Measurements from ENCODE around the gene MUC5AC. TPM values are rescaled to one million over a fixed set of nuclear protein-coding genes. Genes with fewer than 3 reads are reported as not detected.
"Not testable (repeated sequence)": the region's sequence is repeated elsewhere in the genome, so short reads cannot be mapped to it uniquely, and the experiment has no call there.

MUC5AC gene
- polyA plus RNA-seq, 1 donor from 2014 or later: not detected

DNA sequence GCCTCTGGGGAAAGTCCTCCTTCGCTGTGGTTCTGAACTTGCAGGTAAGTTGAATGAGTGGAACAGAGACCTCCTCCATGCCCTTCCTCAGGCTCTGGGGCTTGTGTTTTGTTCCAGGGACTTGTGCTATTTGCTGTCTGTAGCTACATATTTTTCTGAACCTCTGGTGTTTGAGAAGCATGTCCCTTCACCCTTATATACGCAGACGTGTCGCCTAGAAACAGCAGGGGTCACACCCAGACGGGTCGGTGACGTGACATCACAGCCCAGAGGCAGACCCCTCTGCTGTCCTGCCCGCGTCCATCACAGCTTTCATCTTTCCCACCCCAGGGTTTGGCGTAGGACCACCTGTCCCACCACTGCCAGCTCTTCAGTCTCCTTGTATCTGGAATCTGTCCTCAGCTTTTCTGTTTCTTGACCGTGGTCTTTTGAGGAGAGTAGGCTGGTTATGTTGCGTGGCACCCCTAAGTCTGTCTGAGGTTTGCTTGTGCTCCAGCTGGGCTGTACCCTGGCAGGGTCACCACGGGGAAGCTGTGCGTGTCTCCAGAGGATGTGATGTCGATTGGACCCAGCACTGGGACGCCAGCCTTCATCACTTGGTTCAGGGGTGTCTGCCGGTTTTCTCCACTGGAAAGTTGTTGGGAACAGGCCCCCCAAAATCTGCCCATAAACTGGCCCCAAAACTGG is 51.8 kb downstream of the MUC5AC start:
- Histone ChIP-seq H3K36me3 (ENCODE audit: insufficient read depth, low read length) (no peaks in the 10 kb centered on the region), H3K4me3 (ENCODE audit: low read length) (no peak overlapping the region), H2AFZ (ENCODE audit: low read depth, low read length) (no peak overlapping the region), H3K9me3 (ENCODE audit: low read length) (peaks cover 8% of the 10 kb centered on the region), H4K20me1 (ENCODE audit: insufficient read depth) (no peaks in the 10 kb centered on the region), H3K27ac (ENCODE audit: low read length) (no peak overlapping the region), H3K4me2 (ENCODE audit: low read length) (no peak overlapping the region), H3K9me2 (ENCODE audit: insufficient read depth, low read length) (no peaks in the 10 kb centered on the region), H3K79me2 (replicated peaks; ENCODE audit: insufficient read depth, low read length) (no peaks in the 10 kb centered on the region), H3K9ac (ENCODE audit: low read length) (no peak overlapping the region), H3F3A (ENCODE audit: insufficient read depth, low read length, poor library complexity, severe bottlenecking) (no peaks in the 10 kb centered on the region), H3K27me3 (ENCODE audit: insufficient read depth, low read depth, low read length) (no peaks in the 10 kb centered on the region)
- TF ChIP-seq SMC3 (conservative IDR thresholded peaks at IDR 0.05; ENCODE audit: poor library complexity): no peak
- TF ChIP-seq, protein P1, sequence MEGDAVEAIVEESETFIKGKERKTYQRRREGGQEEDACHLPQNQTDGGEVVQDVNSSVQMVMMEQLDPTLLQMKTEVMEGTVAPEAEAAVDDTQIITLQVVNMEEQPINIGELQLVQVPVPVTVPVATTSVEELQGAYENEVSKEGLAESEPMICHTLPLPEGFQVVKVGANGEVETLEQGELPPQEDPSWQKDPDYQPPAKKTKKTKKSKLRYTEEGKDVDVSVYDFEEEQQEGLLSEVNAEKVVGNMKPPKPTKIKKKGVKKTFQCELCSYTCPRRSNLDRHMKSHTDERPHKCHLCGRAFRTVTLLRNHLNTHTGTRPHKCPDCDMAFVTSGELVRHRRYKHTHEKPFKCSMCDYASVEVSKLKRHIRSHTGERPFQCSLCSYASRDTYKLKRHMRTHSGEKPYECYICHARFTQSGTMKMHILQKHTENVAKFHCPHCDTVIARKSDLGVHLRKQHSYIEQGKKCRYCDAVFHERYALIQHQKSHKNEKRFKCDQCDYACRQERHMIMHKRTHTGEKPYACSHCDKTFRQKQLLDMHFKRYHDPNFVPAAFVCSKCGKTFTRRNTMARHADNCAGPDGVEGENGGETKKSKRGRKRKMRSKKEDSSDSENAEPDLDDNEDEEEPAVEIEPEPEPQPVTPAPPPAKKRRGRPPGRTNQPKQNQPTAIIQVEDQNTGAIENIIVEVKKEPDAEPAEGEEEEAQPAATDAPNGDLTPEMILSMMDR (IDR thresholded peaks at IDR 0.05; ENCODE audit: poor library complexity, severe bottlenecking): no peak
- TF ChIP-seq RAD21 (conservative IDR thresholded peaks at IDR 0.05): no peak
- no peak for TF ChIP-seq EZH2 (IDR thresholded peaks at IDR 0.05; ENCODE audit: borderline replicate concordance, insufficient read depth, low read length, poor library complexity, severe bottlenecking)

DNA sequence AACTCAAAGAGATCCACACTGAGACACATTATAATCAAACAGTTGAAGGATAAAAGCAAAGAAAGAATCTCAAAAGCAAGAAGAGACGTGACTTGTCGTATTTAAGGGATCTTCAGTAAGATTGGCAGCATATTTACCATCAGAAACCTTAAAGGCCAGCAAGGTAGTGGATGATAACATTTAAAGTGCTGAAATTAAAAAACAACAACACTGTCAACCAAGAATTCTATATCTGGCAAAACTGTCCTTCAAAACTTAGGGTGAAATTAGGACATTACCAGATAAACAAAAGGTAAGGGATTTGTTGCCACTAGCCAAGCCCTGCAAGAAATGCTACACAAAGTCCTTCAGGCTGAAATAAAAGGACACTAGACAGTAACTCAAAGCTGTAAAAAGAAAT is 54.1 kb downstream of the MUC5AC start:
- Histone ChIP-seq H3K9ac (ENCODE audit: low read length) (no peak overlapping the region), H3K4me3 (ENCODE audit: low read length) (no peak overlapping the region), H3K27ac (ENCODE audit: low read length) (no peak overlapping the region), H3K9me3 (ENCODE audit: low read length) (peaks cover 8% of the 10 kb centered on the region), H4K20me1 (ENCODE audit: insufficient read depth) (no peaks in the 10 kb centered on the region), H3K9me2 (ENCODE audit: insufficient read depth, low read length) (no peaks in the 10 kb centered on the region), H2AFZ (ENCODE audit: low read depth, low read length) (no peak overlapping the region), H3F3A (ENCODE audit: insufficient read depth, low read length, poor library complexity, severe bottlenecking) (no peaks in the 10 kb centered on the region), H3K79me2 (replicated peaks; ENCODE audit: insufficient read depth, low read length) (no peaks in the 10 kb centered on the region), H3K27me3 (ENCODE audit: insufficient read depth, low read depth, low read length) (no peaks in the 10 kb centered on the region), H3K4me2 (ENCODE audit: low read length) (no peak overlapping the region), H3K36me3 (ENCODE audit: insufficient read depth, low read length) (no peaks in the 10 kb centered on the region)
- TF ChIP-seq RAD21 (conservative IDR thresholded peaks at IDR 0.05) (no peak), TAF1 (IDR thresholded peaks at IDR 0.05; ENCODE audit: low read depth) (no peak), POLR2AphosphoS5 (IDR thresholded peaks at IDR 0.05) (no peak), EP300 (conservative IDR thresholded peaks at IDR 0.05; ENCODE audit: poor library complexity, severe bottlenecking) (no peak), MXI1 (conservative IDR thresholded peaks at IDR 0.05; ENCODE audit: poor library complexity, severe bottlenecking) (no peak), EZH2 (IDR thresholded peaks at IDR 0.05; ENCODE audit: borderline replicate concordance, insufficient read depth, low read length, poor library complexity, severe bottlenecking) (no peak), SMC3 (conservative IDR thresholded peaks at IDR 0.05; ENCODE audit: poor library complexity) (no peak)
- TF ChIP-seq, protein P1 (IDR thresholded peaks at IDR 0.05; ENCODE audit: poor library complexity, severe bottlenecking): no peak
- TF ChIP-seq, protein P2, sequence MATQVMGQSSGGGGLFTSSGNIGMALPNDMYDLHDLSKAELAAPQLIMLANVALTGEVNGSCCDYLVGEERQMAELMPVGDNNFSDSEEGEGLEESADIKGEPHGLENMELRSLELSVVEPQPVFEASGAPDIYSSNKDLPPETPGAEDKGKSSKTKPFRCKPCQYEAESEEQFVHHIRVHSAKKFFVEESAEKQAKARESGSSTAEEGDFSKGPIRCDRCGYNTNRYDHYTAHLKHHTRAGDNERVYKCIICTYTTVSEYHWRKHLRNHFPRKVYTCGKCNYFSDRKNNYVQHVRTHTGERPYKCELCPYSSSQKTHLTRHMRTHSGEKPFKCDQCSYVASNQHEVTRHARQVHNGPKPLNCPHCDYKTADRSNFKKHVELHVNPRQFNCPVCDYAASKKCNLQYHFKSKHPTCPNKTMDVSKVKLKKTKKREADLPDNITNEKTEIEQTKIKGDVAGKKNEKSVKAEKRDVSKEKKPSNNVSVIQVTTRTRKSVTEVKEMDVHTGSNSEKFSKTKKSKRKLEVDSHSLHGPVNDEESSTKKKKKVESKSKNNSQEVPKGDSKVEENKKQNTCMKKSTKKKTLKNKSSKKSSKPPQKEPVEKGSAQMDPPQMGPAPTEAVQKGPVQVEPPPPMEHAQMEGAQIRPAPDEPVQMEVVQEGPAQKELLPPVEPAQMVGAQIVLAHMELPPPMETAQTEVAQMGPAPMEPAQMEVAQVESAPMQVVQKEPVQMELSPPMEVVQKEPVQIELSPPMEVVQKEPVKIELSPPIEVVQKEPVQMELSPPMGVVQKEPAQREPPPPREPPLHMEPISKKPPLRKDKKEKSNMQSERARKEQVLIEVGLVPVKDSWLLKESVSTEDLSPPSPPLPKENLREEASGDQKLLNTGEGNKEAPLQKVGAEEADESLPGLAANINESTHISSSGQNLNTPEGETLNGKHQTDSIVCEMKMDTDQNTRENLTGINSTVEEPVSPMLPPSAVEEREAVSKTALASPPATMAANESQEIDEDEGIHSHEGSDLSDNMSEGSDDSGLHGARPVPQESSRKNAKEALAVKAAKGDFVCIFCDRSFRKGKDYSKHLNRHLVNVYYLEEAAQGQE (IDR thresholded peaks at IDR 0.05; ENCODE audit: borderline replicate concordance): no peak

DNA sequence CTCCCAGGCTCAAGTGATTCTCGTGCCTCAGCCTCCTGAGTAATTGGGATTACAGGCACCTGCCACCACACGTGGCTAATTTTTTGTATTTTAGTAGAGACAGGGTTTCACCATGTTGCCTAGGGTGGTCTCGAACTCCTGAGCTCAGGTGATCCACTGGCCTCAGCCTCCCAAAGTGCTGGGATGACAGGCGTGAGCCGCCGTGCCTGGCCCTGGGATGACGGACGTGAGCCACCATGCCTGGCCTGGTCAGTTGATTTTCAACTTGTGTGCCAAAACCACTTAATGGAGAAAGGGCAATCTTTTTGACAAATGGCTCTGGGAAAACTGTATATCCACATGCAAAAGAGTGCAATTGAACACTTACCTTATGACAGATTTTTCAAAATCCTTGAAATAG is 58.1 kb downstream of the MUC5AC start:
- H3K9ac ChIP-seq (ENCODE audit: low read length); H3K27ac ChIP-seq (ENCODE audit: low read length); H3K4me2 ChIP-seq (ENCODE audit: low read length); H3F3A ChIP-seq (ENCODE audit: insufficient read depth, low read length, poor library complexity, severe bottlenecking); H3K9me2 ChIP-seq (ENCODE audit: insufficient read depth, low read length); H3K36me3 ChIP-seq (ENCODE audit: insufficient read depth, low read length); H3K9me3 ChIP-seq (ENCODE audit: low read length); H3K4me3 ChIP-seq (ENCODE audit: low read length); H3K27me3 ChIP-seq (ENCODE audit: insufficient read depth, low read depth, low read length); H2AFZ ChIP-seq (ENCODE audit: low read depth, low read length); H3K79me2 ChIP-seq (replicated peaks; ENCODE audit: insufficient read depth, low read length); H4K20me1 ChIP-seq (ENCODE audit: insufficient read depth): not testable (repeated sequence)
